Activated T-helper 2 cell treated with anti-CD3 and anti-CD28 coated beads, Interferon-gamma antibody, Interleukin-2, Interleukin-4, amounts not matched to agents 10 μg/mL and 5 μg/mL and 100 μg/mL, durations not matched to agents 14 hours and 24 hours and 36 hours (primary cell): ENCODE data around the gene ARFGEF3. TPM values are rescaled to one million over a fixed set of nuclear protein-coding genes. Genes with fewer than 3 reads are reported as not detected.

Experiments
- DNase-seq: peaks from one replicate; pipeline ENCODE4 v3.0.0; 2021; ENCODE audit warnings: low spot score
- H3K27ac Mint-ChIP-seq: one replicate; pipeline ENCODE4 v1.8.0; 2021; ENCODE audit warnings: mixed read lengths
- H3K27me3 Mint-ChIP-seq: one replicate; pipeline ENCODE4 v1.8.0; 2021; ENCODE audit warnings: low read depth, mixed read lengths
- H3K36me3 Mint-ChIP-seq: one replicate; pipeline ENCODE4 v1.8.0; 2021; ENCODE audit warnings: low read depth, mixed read lengths
- H3K4me1 Mint-ChIP-seq: one replicate; pipeline ENCODE4 v1.8.0; 2021; ENCODE audit warnings: low read depth, mixed read lengths
- H3K4me3 Mint-ChIP-seq: one replicate; pipeline ENCODE4 v1.8.0; 2021; ENCODE audit warnings: low read depth, mild to moderate bottlenecking, moderate library complexity, mixed read lengths
- H3K9me3 Mint-ChIP-seq: one replicate; pipeline ENCODE4 v1.8.0; 2021; ENCODE audit warnings: mixed read lengths
- intact Hi-C: fragments of 100-400 bp; cut with micrococcal nuclease; formaldehyde crosslinking; loops from one replicate; pipeline ENCODE4 v1.15.1; 2023
- total RNA-seq: library from RNA; stranded (reverse); gene quantifications from 2 replicates; pipeline ENCODE4 v1.2.3, GENCODE V29; 2022

ARFGEF3 gene
- total RNA-seq, 1 donor from 2014 or later: 0.55 TPM

DNA sequence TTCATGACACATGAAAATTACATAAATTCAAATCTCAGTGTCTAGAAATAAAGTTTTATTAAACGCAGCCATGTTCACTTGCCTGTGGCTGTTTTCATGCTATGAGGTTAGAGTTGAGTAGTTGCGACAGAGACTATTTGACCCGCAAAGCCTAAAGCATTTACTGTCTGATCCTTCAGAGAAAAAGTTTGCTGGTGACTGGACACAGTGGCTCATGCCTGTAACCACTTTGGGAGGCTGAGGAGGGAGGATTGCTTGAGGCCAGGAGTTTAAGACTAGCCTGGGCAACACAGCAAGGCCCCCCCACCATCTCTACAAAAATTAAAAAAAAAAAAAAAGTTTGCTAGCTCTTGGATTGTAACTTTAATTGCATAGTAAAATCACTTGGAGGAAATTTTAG is 225.2 kb downstream of the ARFGEF3 start:
- intact Hi-C loops: no loop called here
- DNase-seq: no peak
- Mint-ChIP-seq H3K36me3 (no peaks in the 10 kb centered on the region), H3K27ac (no peak overlapping the region), H3K27me3 (peaks cover 18% of the 10 kb centered on the region), H3K9me3 (no peaks in the 10 kb centered on the region), H3K4me1 (no peaks in the 10 kb centered on the region), H3K4me3 (no peak overlapping the region)

GRCh38 chr6:138387577-138388368 is 226.0 kb downstream of the ARFGEF3 start:
- Mint-ChIP-seq H3K27me3 (peaks cover 18% of the 10 kb centered on the region), H3K4me3 (no peak overlapping the region), H3K9me3 (no peaks in the 10 kb centered on the region), H3K4me1 (no peaks in the 10 kb centered on the region), H3K36me3 (no peaks in the 10 kb centered on the region), H3K27ac (no peak overlapping the region)
- DNase-seq: no peak
- intact Hi-C loops: no loop called here

DNA sequence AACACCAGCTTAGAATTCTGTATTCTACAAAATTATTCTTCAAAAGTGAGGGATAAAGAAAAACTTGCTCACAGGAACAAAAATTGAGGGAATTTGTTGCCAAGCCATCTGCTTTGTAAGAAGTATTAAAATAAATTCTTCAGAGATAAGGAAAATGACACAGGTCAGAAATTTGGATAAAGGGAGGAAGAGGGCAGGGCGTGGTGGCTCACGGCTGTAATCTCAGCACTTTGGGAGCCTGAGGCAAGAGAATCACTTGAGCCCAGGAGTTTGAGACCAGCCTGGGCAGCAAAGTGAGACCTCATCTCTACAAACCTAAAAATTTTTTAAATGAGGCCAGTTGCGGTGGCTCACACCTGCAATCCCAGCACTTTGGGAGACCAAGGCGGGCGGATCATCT is 227.8 kb downstream of the ARFGEF3 start:
- Mint-ChIP-seq H3K4me3 (no peak overlapping the region), H3K9me3 (peaks cover 4% of the 10 kb centered on the region), H3K27ac (no peak overlapping the region), H3K4me1 (peaks cover 7% of the 10 kb centered on the region), H3K36me3 (no peaks in the 10 kb centered on the region), H3K27me3 (peaks cover 15% of the 10 kb centered on the region)
- intact Hi-C loops: no loop called here
- DNase-seq: no peak

Other genes with a start within 250 kb of the ARFGEF3 start
- 6.4 and 7.0 TPM in 2 replicates for gene PERP, start 54.5 kb upstream of the ARFGEF3 start, total RNA-seq
- gene PBOV1, start 56.6 kb downstream of the ARFGEF3 start, total RNA-seq: not detected in 2 replicates
- not detected in 2 replicates for gene SMIM28, start 216.0 kb downstream of the ARFGEF3 start, total RNA-seq
- gene HEBP2, start 242.3 kb downstream of the ARFGEF3 start, total RNA-seq: 17.2 and 20.0 TPM in 2 replicates